H1 (cell line): ENCODE data around the gene SLC15A3. TPM values are rescaled to one million over a fixed set of nuclear protein-coding genes. Genes with fewer than 3 reads are reported as not detected.

Experiments used
- CTCF ChIA-PET: fragments of 300-600 bp; sonication (Branson Sonifier 250); formaldehyde crosslinking; loops from one replicate; lab custom pipeline; 2021; ENCODE audit not compliant: partially characterized antibody; lab: Charles Lee
- POLR2A ChIA-PET: fragments of 300-600 bp; sonication (Branson Sonifier 250); formaldehyde crosslinking; loops from one replicate; lab custom pipeline; 2021; ENCODE audit warnings: inconsistent platforms; ENCODE audit not compliant: partially characterized antibody; lab: Charles Lee
- DNase-seq, 2 experiments: peaks; one replicate each; pipeline versions ENCODE4 v3.0.0 to v3.0.0-alpha.2; 2010 to 2022; ENCODE audit warnings: low spot score in 2 of 2, low read depth in 1 of 2, mixed read lengths in 1 of 2
- FAIRE-seq: peaks from 2 replicates; lab custom pipeline; 2011; peaks lifted over from hg19 to GRCh38; lab: Jason Lieb, UNC
- H2AFZ ChIP-seq: 2 replicates; pipeline ENCODE4 v1.8.1; 2012; ENCODE audit warnings: low read length, inconsistent platforms
- H2AK5ac ChIP-seq: 2 replicates; pipeline ENCODE4 v1.6.1; 2013; ENCODE audit warnings: low read depth, low read length
- H2BK120ac ChIP-seq: replicated peaks from 2 replicates; pipeline ENCODE3; 2013; ENCODE audit warnings: low read depth, low read length, inconsistent platforms
- H2BK12ac ChIP-seq: 2 replicates; pipeline ENCODE4 v1.6.1; 2013; ENCODE audit warnings: low read depth, low read length
- H2BK15ac ChIP-seq: 2 replicates; pipeline ENCODE4 v1.6.1; 2013; ENCODE audit warnings: low read length
- H2BK20ac ChIP-seq: 2 replicates; pipeline ENCODE4 v1.6.1; 2013; ENCODE audit warnings: low read length
- H2BK5ac ChIP-seq: 2 replicates; pipeline ENCODE4 v1.6.1; 2013; ENCODE audit warnings: low read depth, low read length
- H3K14ac ChIP-seq: 2 replicates; pipeline ENCODE4 v1.6.1; 2013; ENCODE audit warnings: inconsistent platforms; ENCODE audit not compliant: insufficient read length
- H3K18ac ChIP-seq: 2 replicates; pipeline ENCODE4 v1.6.1; 2013; ENCODE audit warnings: low read length; ENCODE audit errors: extremely low read depth
- H3K23ac ChIP-seq: 2 replicates; pipeline ENCODE4 v1.6.1; 2013; ENCODE audit warnings: inconsistent platforms; ENCODE audit not compliant: insufficient read length
- H3K23me2 ChIP-seq: 2 replicates; pipeline ENCODE4 v1.6.1; 2013; ENCODE audit warnings: low read depth, low read length
- H3K27ac ChIP-seq: 2 replicates; pipeline ENCODE4 v1.6.1; 2011; ENCODE audit warnings: low read depth, low read length, inconsistent platforms
- H3K27me3 ChIP-seq, 4 experiments: replicated peaks in 1 of 4; 1 replicate in 1 of 4; 2 replicates in 3 of 4; pipeline versions ENCODE4 v1.6.1 to v1.8.1; 2011 to 2013; ENCODE audit warnings: low read length in 3 of 4, mild to moderate bottlenecking in 3 of 4, inconsistent platforms in 2 of 4, mixed read lengths in 2 of 4, moderate library complexity in 1 of 4; ENCODE audit not compliant: control insufficient read depth in 3 of 4, insufficient read depth in 3 of 4; ENCODE audit errors: extremely low read depth in 1 of 4
- H3K36me3 ChIP-seq, 4 experiments: 2 replicates each; pipeline versions ENCODE4 v1.6.1 to v1.8.1; 2011 to 2013; ENCODE audit warnings: mild to moderate bottlenecking in 4 of 4, low read length in 3 of 4, moderate library complexity in 2 of 4, control low read depth in 1 of 4, inconsistent platforms in 1 of 4; ENCODE audit not compliant: insufficient read depth in 4 of 4, control insufficient read depth in 2 of 4
- H3K4ac ChIP-seq: replicated peaks from 2 replicates; pipeline ENCODE3; 2013; ENCODE audit warnings: low read length, low read depth, mixed read lengths, inconsistent platforms; ENCODE audit not compliant: insufficient read length
- H3K4me1 ChIP-seq, 4 experiments: replicated peaks in 1 of 4; 1 replicate in 1 of 4; 2 replicates in 3 of 4; pipeline versions ENCODE4 v1.6.1 to v1.8.1; 2011 to 2013; ENCODE audit warnings: low read length in 3 of 4, inconsistent platforms in 2 of 4, mixed read lengths in 1 of 4; ENCODE audit not compliant: insufficient read depth in 4 of 4, control insufficient read depth in 3 of 4
- H3K4me2 ChIP-seq, 2 experiments: 2 replicates each; pipeline versions ENCODE4 v1.6.1 to v1.8.1; 2011 to 2013; ENCODE audit warnings: low read depth in 2 of 2, low read length in 2 of 2, control low read depth in 1 of 2, inconsistent platforms in 1 of 2, mild to moderate bottlenecking in 1 of 2; ENCODE audit not compliant: insufficient read depth in 1 of 2
- H3K4me3 ChIP-seq, 4 experiments: fragments of 200-600, 300-600 bp in 1 of 4; sonication (generic), shearing (Covaris generic), sonication (Bioruptor Twin) in 1 of 4; 2 replicates each; pipeline versions ENCODE4 v1.5.1 to v1.8.1; 2011 to 2016; ENCODE audit warnings: low read length in 4 of 4, low read depth in 3 of 4, control low read depth in 2 of 4, inconsistent platforms in 2 of 4, mild to moderate bottlenecking in 2 of 4, mixed read lengths in 1 of 4, moderate library complexity in 1 of 4; ENCODE audit not compliant: insufficient read depth in 2 of 4; ENCODE audit errors: extremely low read depth in 1 of 4
- H3K56ac ChIP-seq: replicated peaks from 2 replicates; pipeline ENCODE3; 2013; ENCODE audit warnings: low read depth, mild to moderate bottlenecking, mixed read lengths, low read length, inconsistent platforms; ENCODE audit not compliant: insufficient read length
- H3K79me1 ChIP-seq: 2 replicates; pipeline ENCODE4 v1.6.1; 2013; ENCODE audit warnings: low read depth, low read length, control low read depth
- H3K79me2 ChIP-seq, 2 experiments: 2 replicates each; pipeline versions ENCODE4 v1.6.1 to v1.8.1; 2012 to 2013; ENCODE audit warnings: low read length in 2 of 2, mild to moderate bottlenecking in 2 of 2, inconsistent platforms in 1 of 2; ENCODE audit not compliant: insufficient read depth in 2 of 2, control insufficient read depth in 1 of 2
- H3K9ac ChIP-seq, 4 experiments: replicated peaks in 1 of 4; 1 replicate in 1 of 4; 2 replicates in 3 of 4; pipeline versions ENCODE4 v1.6.1 to v1.8.1; 2011 to 2013; ENCODE audit warnings: low read depth in 3 of 4, low read length in 3 of 4, control low read depth in 2 of 4, mild to moderate bottlenecking in 2 of 4, moderate library complexity in 2 of 4, inconsistent platforms in 1 of 4; ENCODE audit errors: extremely low read depth in 1 of 4
- H3K9me3 ChIP-seq, 2 experiments: 2 replicates each; pipeline versions ENCODE4 v1.6.1 to v1.8.1; 2012 to 2013; ENCODE audit warnings: mild to moderate bottlenecking in 2 of 2, moderate library complexity in 2 of 2, control low read depth in 1 of 2, inconsistent platforms in 1 of 2, low read depth in 1 of 2, low read length in 1 of 2, mixed read lengths in 1 of 2; ENCODE audit not compliant: insufficient read depth in 2 of 2
- H4K20me1 ChIP-seq, 2 experiments: replicated peaks in 1 of 2; 2 replicates each; pipeline versions ENCODE3 to v1.8.1; 2011 to 2013; ENCODE audit warnings: inconsistent platforms in 2 of 2, low read length in 2 of 2, mild to moderate bottlenecking in 1 of 2; ENCODE audit not compliant: insufficient read depth in 2 of 2, control insufficient read depth in 1 of 2
- H4K5ac ChIP-seq: 2 replicates; pipeline ENCODE4 v1.6.1; 2013; ENCODE audit warnings: low read length, low read depth, mixed read lengths, inconsistent platforms; ENCODE audit not compliant: insufficient read length
- H4K8ac ChIP-seq: 2 replicates; pipeline ENCODE4 v1.8.0; 2013; ENCODE audit warnings: mild to moderate bottlenecking, moderate library complexity, low read length, inconsistent platforms; ENCODE audit not compliant: insufficient read depth; ENCODE audit errors: extremely low read depth
- H4K91ac ChIP-seq: replicated peaks from 2 replicates; pipeline ENCODE3; 2013; ENCODE audit warnings: low read length, mixed read lengths, inconsistent platforms; ENCODE audit not compliant: insufficient read length
- CBX5 ChIP-seq: fragments of 300-800, 300-1000 bp; sonication (generic); IDR thresholded peaks from 2 replicates; pipeline ENCODE4 v1.7.1; 2016; ENCODE audit warnings: antibody characterized with exemption, low read length, low read depth
- CEBPB ChIP-seq: IDR thresholded peaks from 2 replicates; pipeline ENCODE4 v1.6.1; 2012; ENCODE audit warnings: low read depth, low read length
- GABPA ChIP-seq: IDR thresholded peaks from 2 replicates; pipeline ENCODE4 v1.6.1; 2011; ENCODE audit warnings: mild to moderate bottlenecking, low read length, moderate library complexity, borderline replicate concordance; ENCODE audit not compliant: insufficient read depth
- JUN ChIP-seq: IDR thresholded peaks from 2 replicates; pipeline ENCODE4 v1.6.1; 2011; ENCODE audit warnings: low read depth, mild to moderate bottlenecking, improper control_type of control experiment, low read length
- JUND ChIP-seq: IDR thresholded peaks from 2 replicates; pipeline ENCODE4 v1.6.1; 2011; ENCODE audit warnings: mild to moderate bottlenecking, improper control_type of control experiment, low read length
- KDM5A ChIP-seq: fragments of 200-600 bp; IDR thresholded peaks from 2 replicates; pipeline ENCODE4 v1.7.1; 2012; ENCODE audit warnings: mild to moderate bottlenecking, low read length, inconsistent platforms, mixed read lengths
- SP4 ChIP-seq: IDR thresholded peaks from 2 replicates; pipeline ENCODE4 v1.6.1; 2012; ENCODE audit warnings: low read length, inconsistent platforms
- WGBS, 2 experiments: shearing (Covaris generic) in 1 of 2; methylation state at CpG; one replicate each; pipeline versions ENCODE4 v1.1.6 to v1.1.7; 2013 to 2015; ENCODE audit warnings: low lambda C conversion rate in 2 of 2, mixed read lengths in 2 of 2, inconsistent platforms in 1 of 2, low coverage in 1 of 2, missing lambda C conversion rate in 1 of 2; ENCODE audit not compliant: insufficient replicate concordance in 2 of 2, insufficient coverage in 1 of 2, insufficient read length in 1 of 2; ENCODE audit errors: extremely low coverage in 1 of 2, missing lambda C conversion rate in 1 of 2; 5-methylcytosine and 5-hydroxymethylcytosine counted together
- polyA plus RNA-seq, 7 experiments: library from polyadenylated mRNA; depleted of rRNA in 3 of 7; stranded (reverse) in 5 of 7; unstranded in 2 of 7; fragments of >200 nt in 5 of 7; fragments of 200-250 nt in 2 of 7; gene quantifications; 1 replicate in 5 of 7; 2 replicates in 1 of 7; 4 replicates in 1 of 7; pipeline versions ENCODE4 v1.2.1 to v1.2.3, GENCODE V29; 2011 to 2013; ENCODE audit warnings: missing spikeins in 2 of 7, mixed read lengths in 2 of 7
- total RNA-seq: library from RNA; stranded (reverse); fragmentation: NEBNext Ultra II Directional; extraction: Animal tissue kit (Norgen Biotek cat#: 25700); gene quantifications from 2 replicates; pipeline ENCODE4 v1.2.1, GENCODE V29; 2021

The SLC15A3 gene
- total and polyA plus RNA-seq, 2 of the 8 experiments (the other 6 are each of a cell fraction or from before 2014, with no cell fraction given): 25.8 to 31.0 TPM

GRCh38 chr11:60993615-60994014 lies 41.6 kb upstream of the SLC15A3 start:
- no peak overlapping the region for H2BK120ac ChIP-seq
- no peak overlapping the region for H2AK5ac ChIP-seq
- H3K23me2 ChIP-seq: no peaks in the 10 kb centered on the region
- H3K36me3 ChIP-seq: no peaks in the 10 kb centered on the region
- peak overlapping the region; percentile 58; the same call in 1 of the 2 replicates for H2AFZ ChIP-seq
- H3K4ac ChIP-seq: no peak overlapping the region
- H3K4me1 ChIP-seq: no peaks in the 10 kb centered on the region
- no peaks in the 10 kb centered on the region for H3K79me1 ChIP-seq
- no peak overlapping the region for H2BK12ac ChIP-seq
- no peaks in the 10 kb centered on the region for H3K79me2 ChIP-seq
- H2BK5ac ChIP-seq: no peak overlapping the region
- H3K18ac ChIP-seq: no peak overlapping the region
- H4K8ac ChIP-seq: no peak overlapping the region
- H3K4me3 ChIP-seq: no peak overlapping the region
- H3K23ac ChIP-seq: no peak overlapping the region
- no peak overlapping the region for H2BK15ac ChIP-seq
- H4K91ac ChIP-seq: no peak overlapping the region
- H3K9me3 ChIP-seq: no peaks in the 10 kb centered on the region
- no peak overlapping the region for H2BK20ac ChIP-seq
- H3K27ac ChIP-seq: no peak overlapping the region
- POLR2A ChIA-PET: no interaction called here
- no peak overlapping the region for H3K56ac ChIP-seq
- TF ChIP-seq SP4 (no peak), JUN (no peak), GABPA (no peak), JUND (no peak), CEBPB (no peak), CBX5 (no peak), KDM5A (no peak)
- CTCF ChIA-PET: interaction anchor here (0.9 to 2.3 kb wide), 4 partner anchors 17 to 78 kb away, joined by 3 to 6 read pairs (median 6); no protein-coding TSS in a partner anchor
- peaks cover 0 to 3% of the 10 kb centered on the region in 2 experiments for H4K20me1 ChIP-seq
- DNase-seq: no peak
- 82% methylated on average over 7 of the region's 7 CpGs; no CpG with 5 or more reads in 1 of the 2 experiments for WGBS, 2 experiments
- no peak overlapping the region for H3K14ac ChIP-seq
- H3K27me3 ChIP-seq: peaks cover 0 to 3% (median 0%) of the 10 kb centered on the region in 4 experiments; a peak in 2 of 7 replicates
- H3K4me2 ChIP-seq: no peak overlapping the region
- H3K9ac ChIP-seq: no peak overlapping the region
- no peak overlapping the region for H4K5ac ChIP-seq
- FAIRE-seq: no peak
